Measurements from ENCODE around the gene OSBPL2. TPM values are rescaled to one million over a fixed set of nuclear protein-coding genes. Genes with fewer than 3 reads are reported as not detected.

Gene OSBPL2
- 36.9 TPM for total RNA-seq (2021; ENCODE audit: unreplicated experiment)
- polyA plus RNA-seq (2012), result 17.6 and 18.4 TPM in 2 replicates
- percentile 67 among the genes with signal in this experiment for Bru-seq, nascent RNA
- BruChase-seq, experiment 1, labeled RNA remaining after a 6-hour chase, result percentile 71 among the genes with signal in this experiment
- percentile 69 among the genes with signal in this experiment for BruChase-seq, experiment 2, labeled RNA remaining after a 2-hour chase
- long read RNA-seq, full-length matches to known transcripts, result 30 of 51 reads
- long read RNA-seq, partial matches to known transcripts, result 15 of 51 reads
- long read RNA-seq, other reads (novel, unspliced or antisense), result 6 of 51 reads

GRCh38 chr20:62237801-62238568 lies at the start of gene OSBPL2:
Gene OSBPL2 (plus strand): TSS chr20:62238521. CDS start chr20:62256185, 17,664 bp downstream.
- POLR2A ChIA-PET, result no interaction called here

More at GRCh38 chr20:62237801-62238568, at the start of gene OSBPL2:
- RAD21 ChIA-PET (ENCODE audit: low non-redundant PET in 1 of 2, low total read pairs in 2 of 2, uncharacterized antibody in 2 of 2, unreplicated experiment in 2 of 2), result no interaction called here
- intact Hi-C loops (cut with micrococcal nuclease), result no loop called here
- TF ChIP-seq RAD21 (IDR thresholded peaks at IDR 0.05; ENCODE audit: low read depth) (no peak), SP1 (IDR thresholded peaks at IDR 0.05; ENCODE audit: low read depth) (peak; percentile 98), MAX (IDR thresholded peaks at IDR 0.05) (peak; percentile 80), ZFX (IDR thresholded peaks at IDR 0.05) (no peak), SRF (IDR thresholded peaks at IDR 0.05; ENCODE audit: low read depth) (peak; percentile 96), YY1 (IDR thresholded peaks at IDR 0.05; ENCODE audit: extremely low read depth, insufficient replicate concordance, low read depth, low read length) (peak; percentile 18), POLR2AphosphoS5 (IDR thresholded peaks at IDR 0.05; ENCODE audit: low read depth, low read length) (0 out of 2 replicates have a peak, but pooled peaks have one; percentile 32), EZH2phosphoT487 (IDR thresholded peaks at IDR 0.05; ENCODE audit: borderline replicate concordance) (no peak), EGR1 (IDR thresholded peaks at IDR 0.05; ENCODE audit: low read depth) (peak; percentile 94), REST (IDR thresholded peaks at IDR 0.05; ENCODE audit: low read depth) (no peak)
- Histone ChIP-seq H3K9ac (ENCODE audit: low read length) (peak within 1 kb of the TSS; percentile 76), H3K9me3 (ENCODE audit: control insufficient read depth in 1 of 2, insufficient read depth in 1 of 2, low read depth in 1 of 2, low read length in 2 of 2) (no peaks in the 10 kb centered on the region), H3K79me2 (ENCODE audit: insufficient read depth, low read length) (peaks cover 22% of the 10 kb centered on the region), H2AFZ (ENCODE audit: low read depth, low read length, poor library complexity, severe bottlenecking) (no peak within 1 kb of the TSS), H3K36me3 (ENCODE audit: control insufficient read depth in 1 of 2, insufficient read depth in 2 of 2, low read length in 2 of 2) (no peaks in the 10 kb centered on the region), H4K20me1 (ENCODE audit: insufficient read depth) (no peaks in the 10 kb centered on the region), H3K9me2 (ENCODE audit: insufficient read depth) (no peaks in the 10 kb centered on the region), H3K4me1 (ENCODE audit: control insufficient read depth in 1 of 2, insufficient read depth in 2 of 2, low read length in 2 of 2) (peaks cover 5 to 35% of the 10 kb centered on the region in 2 experiments; a peak in 3 of 4 replicates), H3K4me3 (replicated peaks in 1 of 2; ENCODE audit: low read depth in 1 of 2, low read length in 2 of 2) (peak within 1 kb of the TSS; percentile 63 to 80), H3K4me2 (ENCODE audit: low read length) (peak within 1 kb of the TSS; percentile 93), H3K27ac (ENCODE audit: low read depth, low read length) (peak within 1 kb of the TSS; percentile 46), H3K27me3 (ENCODE audit: insufficient read depth, low read length) (no peaks in the 10 kb centered on the region)
- DNase-seq (ENCODE audit: low read depth, low spot score), result peak; percentile 97
- CTCF ChIA-PET, result no interaction called here
- ATAC-seq, result peak; percentile 98
- BruUV-seq (replicated peaks), result no TSS peak

Measured in HCT116 (cell line).